ENCODE results near the gene ACLY.

GRCh38 chr17:41917192-41917591 lies 1.6 kb downstream of the ACLY start:
- no peak for TF ChIP-seq CTCF (IDR thresholded peaks at IDR 0.05)
- TF ChIP-seq POLR2A (IDR thresholded peaks at IDR 0.05): no peak
